ENCODE data around the gene FGF14. TPM values are rescaled to one million over a fixed set of nuclear protein-coding genes. Genes with fewer than 3 reads are reported as not detected.

FGF14 gene
- total and polyA plus RNA-seq, 2 of the 4 experiments (the other 2 are of a cell fraction), result under 0.01 TPM; not detected in 1

GRCh38 chr13:101892296-101892695 is 509.6 kb downstream of the FGF14 start:
- CTCF ChIA-PET, result interaction anchor here (0.9 kb wide), 1 partner anchor 72 kb away, joined by 4 read pairs; no protein-coding TSS in a partner anchor

More at GRCh38 chr13:101892296-101892695, 509.6 kb downstream of the FGF14 start:
- no peak overlapping the region for H3K4me2 ChIP-seq (ENCODE audit: low read depth, low read length)
- no peak overlapping the region for H4K91ac ChIP-seq (ENCODE audit: insufficient read depth, low read depth, low read length)
- no peak overlapping the region for H2BK5ac ChIP-seq (ENCODE audit: low read depth, low read length, poor library complexity, severe bottlenecking)
- no peaks in the 10 kb centered on the region for H3K27me3 ChIP-seq (ENCODE audit: control insufficient read depth, insufficient read depth, low read length)
- H4K5ac ChIP-seq (ENCODE audit: low read depth, low read length), result no peak overlapping the region
- H3K27ac ChIP-seq (ENCODE audit: insufficient read depth, low read length), result no peak overlapping the region
- no peak overlapping the region for H3K56ac ChIP-seq (ENCODE audit: extremely low read depth, insufficient read depth, low read length)
- no peak for DNase-seq
- ATAC-seq (ENCODE audit: low read depth), result no peak
- in situ Hi-C loops (cut with MboI; ENCODE audit: low sequenced_read_pairs) (no loop called here), dilution Hi-C loops (cut with HindIII; ENCODE audit: low sequenced_read_pairs, unreplicated experiment) (no loop called here), intact Hi-C loops (cut with micrococcal nuclease) (no loop called here)
- H2AFZ ChIP-seq (replicated peaks; ENCODE audit: low read length, poor library complexity), result no peak overlapping the region
- no peak overlapping the region for H2BK120ac ChIP-seq (ENCODE audit: low read depth, low read length)
- H2BK20ac ChIP-seq (ENCODE audit: low read depth, low read length), result no peak overlapping the region
- no peak overlapping the region for H3K23ac ChIP-seq (ENCODE audit: low read depth, low read length)
- no peaks in the 10 kb centered on the region for H3K4me1 ChIP-seq (ENCODE audit: control insufficient read depth, insufficient read depth, low read length)
- no peaks in the 10 kb centered on the region for H3K36me3 ChIP-seq (ENCODE audit: control insufficient read depth, insufficient read depth, low read length)
- no peak overlapping the region for H4K8ac ChIP-seq (ENCODE audit: low read depth in 2 of 2, low read length in 2 of 2)
- no TSS peak for BruUV-seq (replicated peaks)
- H4K20me1 ChIP-seq (ENCODE audit: insufficient read depth, low read length), result no peaks in the 10 kb centered on the region
- no peak overlapping the region for H2BK15ac ChIP-seq (ENCODE audit: low read depth, low read length)
- no peak overlapping the region for H3K14ac ChIP-seq (replicated peaks; ENCODE audit: low read depth, low read length)
- H2AK9ac ChIP-seq (replicated peaks; ENCODE audit: low read depth, low read length, poor library complexity), result no peak overlapping the region
- no peaks in the 10 kb centered on the region for H3K9me3 ChIP-seq (ENCODE audit: control insufficient read depth, insufficient read depth, low read length)
- no peaks in the 10 kb centered on the region for H3K79me1 ChIP-seq (ENCODE audit: low read depth in 1 of 2, low read length in 2 of 2)
- no peak overlapping the region for H2AK5ac ChIP-seq (ENCODE audit: low read depth, low read length)
- H3K4ac ChIP-seq (ENCODE audit: low read depth, low read length), result no peak overlapping the region
- TF ChIP-seq RCOR1 (IDR thresholded peaks at IDR 0.05; ENCODE audit: insufficient replicate concordance, low read length) (no peak), USF2 (IDR thresholded peaks at IDR 0.05; ENCODE audit: low read depth, low read length) (no peak), MAFK (IDR thresholded peaks at IDR 0.05; ENCODE audit: low read depth, low read length) (no peak), ELK1 (IDR thresholded peaks at IDR 0.05; ENCODE audit: borderline replicate concordance, low read depth, low read length) (no peak), MAZ (IDR thresholded peaks at IDR 0.05; ENCODE audit: borderline replicate concordance, low read depth, low read length) (no peak), CHD1 (IDR thresholded peaks at IDR 0.05; ENCODE audit: low read depth, low read length) (no peak), RFX5 (IDR thresholded peaks at IDR 0.05; ENCODE audit: low read depth, low read length) (no peak)
- POLR2A ChIA-PET (ENCODE audit: unreplicated experiment), result no interaction called here
- H3K9me1 ChIP-seq (ENCODE audit: insufficient read depth, low read length), result no peaks in the 10 kb centered on the region
- H3K18ac ChIP-seq (ENCODE audit: low read depth, low read length), result no peak overlapping the region
- WGBS, 2 experiments (ENCODE audit: extremely low coverage in 2 of 2, insufficient read length in 1 of 2), result no CpG with 5 or more reads among the region's 1 CpG
- H3K9ac ChIP-seq (ENCODE audit: low read depth, low read length), result no peak overlapping the region
- H3K4me3 ChIP-seq (ENCODE audit: insufficient read depth, low read depth, low read length), result no peak overlapping the region

All from IMR-90 (cell line).